Activated CD8-positive, alpha-beta T cell treated with anti-CD3 and anti-CD28 coated beads for 36 hours (primary cell): ENCODE measurements around the gene TRMT44. TPM values are rescaled to one million over a fixed set of nuclear protein-coding genes. Genes with fewer than 3 reads are reported as not detected.

Experiments used
- ATAC-seq: fragments of 200-7000 bp; cut with Tn5 transposase; one replicate; pipeline ENCODE4 v1.10.0; 2021; ENCODE audit warnings: mild to moderate bottlenecking, moderate library complexity
- CTCF ChIA-PET: fragments of 350-600 bp; sonication (Branson Sonifier 250); formaldehyde crosslinking; loops from one replicate; lab custom pipeline; 2021; ENCODE audit warnings: antibody characterized with exemption; lab: Charles Lee
- POLR2A ChIA-PET: fragments of 350-600 bp; sonication (Branson Sonifier 250); formaldehyde crosslinking; loops from one replicate; lab custom pipeline; 2021; ENCODE audit warnings: antibody characterized with exemption; lab: Charles Lee
- DNase-seq: peaks from one replicate; pipeline ENCODE4 v3.0.0-alpha.2; 2020
- H3K27ac Mint-ChIP-seq: one replicate; pipeline ENCODE4 v1.8.0; 2021; ENCODE audit warnings: mild to moderate bottlenecking, mixed read lengths
- H3K27me3 Mint-ChIP-seq: one replicate; pipeline ENCODE4 v1.8.0; 2021; ENCODE audit warnings: mixed read lengths
- H3K36me3 Mint-ChIP-seq: one replicate; pipeline ENCODE4 v1.8.0; 2021; ENCODE audit warnings: low read depth, mixed read lengths
- H3K4me1 Mint-ChIP-seq: one replicate; pipeline ENCODE4 v1.8.0; 2021; ENCODE audit warnings: low read depth, mixed read lengths
- H3K4me3 Mint-ChIP-seq: one replicate; pipeline ENCODE4 v1.8.0; 2021; ENCODE audit warnings: mild to moderate bottlenecking, moderate library complexity, mixed read lengths
- H3K9me3 Mint-ChIP-seq: one replicate; pipeline ENCODE4 v1.8.0; 2021; ENCODE audit warnings: mixed read lengths
- intact Hi-C: fragments of 100-400 bp; cut with micrococcal nuclease; formaldehyde crosslinking; loops from one replicate; pipeline ENCODE4 v1.10.0; 2022
- total RNA-seq, 2 experiments: library from RNA; stranded (reverse); gene quantifications; one replicate each; pipeline ENCODE4 v1.2.3, GENCODE V29; 2021
- TF ChIP-seq, protein P1 (sequence below): fragments of 200-600 bp; IDR thresholded peaks from one replicate; pipeline ENCODE4 v1.8.0; 2022; ENCODE audit warnings: antibody characterized with exemption, mild to moderate bottlenecking

Gene TRMT44
- total RNA-seq, 2 experiments from 2014 or later: 25.5 to 26.3 TPM

DNA sequence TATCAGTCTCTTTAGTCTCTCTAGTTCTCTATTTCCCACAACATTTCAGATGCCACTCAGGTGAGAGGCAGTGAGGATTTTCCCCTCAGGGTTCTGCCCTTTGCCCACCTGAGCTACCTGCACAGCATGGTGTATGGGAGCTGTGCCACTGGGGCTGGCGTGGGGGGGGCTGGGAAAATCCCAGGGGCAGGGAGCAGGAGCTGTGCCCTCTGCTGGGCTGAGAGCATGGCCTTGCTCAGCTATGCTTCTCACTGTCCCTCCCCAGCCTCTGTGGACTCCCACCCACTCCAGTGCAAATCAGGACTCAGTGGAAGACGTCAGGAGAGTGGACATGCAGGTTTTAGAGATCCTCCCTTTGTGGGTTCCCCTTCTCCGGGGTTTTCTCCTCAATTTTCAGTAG lies 57.2 kb downstream of the TRMT44 start:
- peaks cover 6% of the 10 kb centered on the region for H3K36me3 Mint-ChIP-seq
- H3K9me3 Mint-ChIP-seq: peaks cover 3% of the 10 kb centered on the region
- POLR2A ChIA-PET: no interaction called here
- H3K4me3 Mint-ChIP-seq: no peak overlapping the region
- DNase-seq (no peak), ATAC-seq (no peak)
- intact Hi-C loops: no loop called here
- TF ChIP-seq, protein P1, sequence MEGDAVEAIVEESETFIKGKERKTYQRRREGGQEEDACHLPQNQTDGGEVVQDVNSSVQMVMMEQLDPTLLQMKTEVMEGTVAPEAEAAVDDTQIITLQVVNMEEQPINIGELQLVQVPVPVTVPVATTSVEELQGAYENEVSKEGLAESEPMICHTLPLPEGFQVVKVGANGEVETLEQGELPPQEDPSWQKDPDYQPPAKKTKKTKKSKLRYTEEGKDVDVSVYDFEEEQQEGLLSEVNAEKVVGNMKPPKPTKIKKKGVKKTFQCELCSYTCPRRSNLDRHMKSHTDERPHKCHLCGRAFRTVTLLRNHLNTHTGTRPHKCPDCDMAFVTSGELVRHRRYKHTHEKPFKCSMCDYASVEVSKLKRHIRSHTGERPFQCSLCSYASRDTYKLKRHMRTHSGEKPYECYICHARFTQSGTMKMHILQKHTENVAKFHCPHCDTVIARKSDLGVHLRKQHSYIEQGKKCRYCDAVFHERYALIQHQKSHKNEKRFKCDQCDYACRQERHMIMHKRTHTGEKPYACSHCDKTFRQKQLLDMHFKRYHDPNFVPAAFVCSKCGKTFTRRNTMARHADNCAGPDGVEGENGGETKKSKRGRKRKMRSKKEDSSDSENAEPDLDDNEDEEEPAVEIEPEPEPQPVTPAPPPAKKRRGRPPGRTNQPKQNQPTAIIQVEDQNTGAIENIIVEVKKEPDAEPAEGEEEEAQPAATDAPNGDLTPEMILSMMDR: no peak
- H3K27ac Mint-ChIP-seq: no peak overlapping the region
- H3K27me3 Mint-ChIP-seq: no peaks in the 10 kb centered on the region
- no peaks in the 10 kb centered on the region for H3K4me1 Mint-ChIP-seq
- CTCF ChIA-PET: no interaction called here

DNA sequence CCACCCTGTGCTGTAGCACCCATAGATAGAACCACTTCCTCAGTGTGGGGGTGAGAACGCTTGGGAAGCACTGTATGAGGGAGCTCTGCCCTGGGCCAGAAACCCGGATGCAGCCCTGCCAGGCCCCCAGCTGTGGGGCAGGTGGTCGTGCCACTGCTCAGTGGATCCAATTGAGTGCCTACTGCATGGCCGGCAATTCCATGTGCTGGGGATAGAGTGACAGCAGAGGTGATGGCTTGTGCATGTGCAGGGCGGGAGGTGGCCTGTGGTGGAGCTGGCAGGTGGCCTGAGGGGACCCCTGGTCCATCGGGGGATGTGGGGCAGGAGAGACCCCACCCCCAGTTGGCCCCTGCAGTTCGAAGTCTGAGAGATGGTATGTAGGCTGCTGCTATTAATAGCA lies 60.4 kb downstream of the TRMT44 start:
- ATAC-seq (no peak), DNase-seq (no peak)
- Mint-ChIP-seq H3K9me3 (peaks cover 3% of the 10 kb centered on the region), H3K27ac (no peak overlapping the region), H3K4me1 (no peaks in the 10 kb centered on the region), H3K4me3 (no peak overlapping the region), H3K36me3 (peaks cover 5% of the 10 kb centered on the region), H3K27me3 (no peaks in the 10 kb centered on the region)
- CTCF ChIA-PET: no interaction called here
- POLR2A ChIA-PET: no interaction called here
- intact Hi-C loops: no loop called here
- TF ChIP-seq, protein P1: no peak

DNA sequence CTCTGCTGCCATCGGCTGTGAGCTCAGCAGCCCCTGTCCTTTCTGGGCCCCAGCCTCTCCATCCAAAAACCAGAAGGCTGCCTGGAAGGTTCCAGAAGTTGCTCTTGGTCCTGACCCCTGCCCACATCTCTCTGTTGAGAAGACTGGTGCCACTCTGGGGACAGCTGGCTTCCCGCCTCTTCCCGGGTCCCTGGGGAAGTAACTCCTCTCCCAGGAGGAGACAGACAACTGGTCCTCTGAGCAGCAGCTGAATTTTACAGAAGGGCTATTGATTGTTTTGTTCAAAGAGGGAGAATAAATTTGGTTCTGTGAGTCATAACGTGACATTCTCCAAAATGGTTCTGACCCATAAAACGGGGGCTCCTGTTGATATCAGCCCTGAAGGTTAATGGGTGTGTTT lies 61.2 kb downstream of the TRMT44 start:
- ChIA-PET CTCF (no interaction called here), POLR2A (no interaction called here)
- Mint-ChIP-seq H3K36me3 (peaks cover 2% of the 10 kb centered on the region), H3K9me3 (peaks cover 3% of the 10 kb centered on the region), H3K4me1 (no peaks in the 10 kb centered on the region), H3K4me3 (no peak overlapping the region), H3K27me3 (no peaks in the 10 kb centered on the region), H3K27ac (no peak overlapping the region)
- intact Hi-C loops: no loop called here
- TF ChIP-seq, protein P1: no peak
- ATAC-seq (no peak), DNase-seq (no peak)

DNA sequence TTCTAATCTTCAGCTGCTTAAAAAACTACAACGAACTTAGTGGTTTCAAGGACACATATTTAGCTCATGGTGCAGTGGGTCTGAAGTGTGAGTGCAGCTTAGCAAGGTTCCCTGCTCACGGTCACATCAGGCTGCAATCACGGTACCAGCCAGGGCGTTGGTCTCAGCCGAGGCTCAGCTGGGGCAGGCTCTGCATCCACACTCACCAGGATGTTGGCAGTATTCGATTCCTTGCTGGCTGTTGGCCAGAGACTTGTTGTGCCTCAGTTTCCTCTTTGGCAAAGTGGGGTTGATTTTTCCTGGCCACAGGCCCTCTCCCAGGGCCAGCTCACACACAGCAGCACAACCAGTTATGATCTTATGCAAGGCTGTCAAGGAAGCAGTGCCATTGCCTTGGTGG lies 61.8 kb downstream of the TRMT44 start:
- Mint-ChIP-seq H3K4me1 (no peaks in the 10 kb centered on the region), H3K4me3 (no peak overlapping the region), H3K27ac (no peak overlapping the region), H3K9me3 (peaks cover 1% of the 10 kb centered on the region), H3K27me3 (no peaks in the 10 kb centered on the region), H3K36me3 (no peaks in the 10 kb centered on the region)
- no peak for ATAC-seq
- intact Hi-C loops: no loop called here
- ChIA-PET POLR2A (no interaction called here), CTCF (no interaction called here)
- DNase-seq: no peak
- TF ChIP-seq, protein P1: no peak

DNA sequence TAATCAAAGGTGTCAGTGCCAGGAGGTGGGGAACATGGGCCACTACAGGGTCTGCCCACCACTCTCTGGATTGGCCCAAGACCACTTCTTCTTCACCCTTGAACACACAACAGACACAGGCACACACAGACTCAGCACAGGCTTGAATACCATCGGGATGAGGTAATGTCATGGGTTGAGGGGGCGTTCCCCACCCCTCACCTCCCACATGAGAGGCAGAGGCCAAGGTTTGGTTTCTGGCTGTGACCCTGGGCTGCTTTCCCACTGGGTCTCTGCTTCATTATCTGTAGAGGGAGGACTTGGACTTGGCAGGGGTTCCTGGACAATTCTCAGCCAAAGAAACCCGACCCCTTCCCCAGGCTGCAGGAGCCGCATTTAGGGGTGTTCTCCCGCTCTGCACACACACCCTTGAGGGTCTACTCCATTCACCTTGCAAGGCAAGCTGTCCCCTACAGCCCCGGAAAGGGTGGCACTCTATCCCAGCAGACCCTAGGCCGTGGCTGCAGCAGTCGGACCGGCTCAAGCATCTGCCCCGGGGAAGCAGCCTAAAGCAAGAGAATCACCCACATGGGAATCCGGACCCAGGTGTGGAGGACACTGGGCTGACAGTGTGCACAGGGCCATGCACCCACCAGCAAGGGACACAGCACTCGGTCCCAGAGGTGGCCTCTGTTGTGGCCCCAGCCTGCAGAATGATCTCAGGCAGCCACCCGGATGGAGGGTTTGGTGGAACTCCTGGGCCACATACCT lies 62.4 kb downstream of the TRMT44 start:
- ATAC-seq: no peak
- Mint-ChIP-seq H3K4me1 (no peaks in the 10 kb centered on the region), H3K4me3 (no peak overlapping the region), H3K27ac (no peak overlapping the region), H3K27me3 (no peaks in the 10 kb centered on the region), H3K9me3 (peaks cover 1% of the 10 kb centered on the region), H3K36me3 (no peaks in the 10 kb centered on the region)
- DNase-seq: no peak
- intact Hi-C loops: no loop called here
- ChIA-PET CTCF (no interaction called here), POLR2A (no interaction called here)
- TF ChIP-seq, protein P1: no peak
